Measurements from ENCODE around the gene CCT5.

GRCh38 chr5:10304932-10305331 lies 54.9 kb downstream of the CCT5 start:
- TF ChIP-seq CTCF (IDR thresholded peaks at IDR 0.05): no peak
- no peak for TF ChIP-seq POLR2AphosphoS5 (IDR thresholded peaks at IDR 0.05)
